K562 (cell line): Measurements from ENCODE around the gene USP19. TPM values are rescaled to one million over a fixed set of nuclear protein-coding genes. Genes with fewer than 3 reads are reported as not detected.

ENCODE experiments used
- ATAC-seq: fragments of 200-7000 bp; cut with Tn5 transposase; 3 replicates; pipeline ENCODE4 v1.9.1; 2020; ENCODE audit warnings: moderate library complexity
- BruUV-seq: library from RNA; stranded (reverse); fragments of 400-500 nt; replicated peaks from 2 replicates; lab custom pipeline; 2021; lab: Mats Ljungman, UMichigan
- CTCF ChIA-PET: fragments of 300-600 bp; formaldehyde crosslinking; extraction: SDS; loops from one replicate; lab custom pipeline; 2021; ENCODE audit warnings: low intra/inter-chr PET ratio; lab: Yijun Ruan, JAX
- POLR2A ChIA-PET: fragments of 300-600, 350-650 bp; sonication (Branson Sonifier 250); formaldehyde crosslinking; extraction: SDS; loops from one replicate; lab custom pipeline; 2021; ENCODE audit warnings: antibody characterized with exemption, inconsistent platforms; lab: Yijun Ruan, JAX
- DNase-seq, 4 experiments: peaks; one replicate each; pipeline versions ENCODE4 v3.0.0 to v3.0.0-alpha.2; 2011 to 2018; ENCODE audit warnings: low spot score in 3 of 4, mixed read lengths in 3 of 4; ENCODE audit errors: extremely low read depth in 1 of 4
- FAIRE-seq: peaks from 2 replicates; lab custom pipeline; 2011; peaks lifted over from hg19 to GRCh38; lab: Jason Lieb, UNC
- H2AFZ ChIP-seq: 2 replicates; pipeline ENCODE4 v1.6.0; 2011; ENCODE audit warnings: low read depth, low read length, control low read depth, inconsistent platforms
- H3K27ac ChIP-seq: fragments of 200-600 bp; 3 replicates; pipeline ENCODE4 v1.8.0; 2011; ENCODE audit warnings: low read depth, mild to moderate bottlenecking, control low read depth, inconsistent platforms, low read length, moderate library complexity, mixed read lengths; ENCODE audit errors: extremely low read depth
- H3K27me3 ChIP-seq, 2 experiments: fragments of 300-600 bp in 1 of 2; 2 replicates in 1 of 2; 3 replicates in 1 of 2; pipeline versions ENCODE4 v1.6.0 to v1.8.0; 2011; ENCODE audit warnings: inconsistent platforms in 2 of 2, low read length in 2 of 2, mild to moderate bottlenecking in 1 of 2, mixed read lengths in 1 of 2, moderate library complexity in 1 of 2; ENCODE audit not compliant: control insufficient read depth in 2 of 2, insufficient read depth in 2 of 2
- H3K36me3 ChIP-seq: fragments of 300-600 bp; 3 replicates; pipeline ENCODE4 v1.8.0; 2011; ENCODE audit warnings: mild to moderate bottlenecking, low read length, inconsistent platforms; ENCODE audit not compliant: control insufficient read depth, insufficient read depth
- H3K4me1 ChIP-seq, 2 experiments: fragments of 200-600 bp in 1 of 2; replicated peaks in 1 of 2; 2 replicates in 1 of 2; 3 replicates in 1 of 2; pipeline versions ENCODE4 v1.5.1 to v1.8.0; 2011; ENCODE audit warnings: inconsistent platforms in 2 of 2, low read length in 2 of 2, mild to moderate bottlenecking in 1 of 2, mixed read lengths in 1 of 2, moderate library complexity in 1 of 2; ENCODE audit not compliant: control insufficient read depth in 2 of 2, insufficient read depth in 2 of 2
- H3K4me2 ChIP-seq: 2 replicates; pipeline ENCODE4 v1.6.1; 2011; ENCODE audit warnings: low read length, control low read depth, inconsistent platforms, mixed read lengths; ENCODE audit not compliant: insufficient read depth
- H3K4me3 ChIP-seq: fragments of 200-600 bp; sonication (generic), shearing (Covaris generic); 2 replicates; pipeline ENCODE4 v1.5.1; 2016; ENCODE audit warnings: control low read depth, inconsistent platforms
- H3K79me2 ChIP-seq: fragments of 200-600 bp; 3 replicates; pipeline ENCODE4 v1.8.0; 2011; ENCODE audit warnings: low read length, inconsistent platforms; ENCODE audit not compliant: control insufficient read depth, insufficient read depth
- H3K9ac ChIP-seq, 2 experiments: 2 replicates each; pipeline versions ENCODE4 v1.6.0 to v1.6.1; 2011; ENCODE audit warnings: low read depth in 2 of 2, low read length in 2 of 2, control low read depth in 1 of 2, inconsistent platforms in 1 of 2, mild to moderate bottlenecking in 1 of 2, mixed read lengths in 1 of 2; ENCODE audit not compliant: insufficient read depth in 1 of 2
- H3K9me1 ChIP-seq: one replicate; pipeline ENCODE4 v1.6.0; 2011; ENCODE audit warnings: inconsistent platforms, mild to moderate bottlenecking, low read length, moderate library complexity; ENCODE audit not compliant: control insufficient read depth, insufficient read depth
- H3K9me3 ChIP-seq: replicated peaks from 2 replicates; pipeline ENCODE4 v1.5.1; 2011; ENCODE audit warnings: low read depth, low read length, inconsistent platforms; ENCODE audit not compliant: control insufficient read depth, insufficient read depth
- H4K20me1 ChIP-seq: replicated peaks from 2 replicates; pipeline ENCODE4 v1.6.1; 2011; ENCODE audit warnings: low read length, inconsistent platforms, mixed read lengths; ENCODE audit not compliant: control insufficient read depth, insufficient read depth
- DMBX1 ChIP-seq: fragments of 250-450 bp; sonication (Bioruptor Pico); IDR thresholded peaks from 2 replicates; pipeline ENCODE4 v1.8.0; 2022; ENCODE audit warnings: inconsistent platforms, mild to moderate bottlenecking, moderate library complexity, borderline replicate concordance
- FOXM1 ChIP-seq, 2 experiments: fragments of 450-650 bp in 1 of 2; sonication (generic) in 1 of 2; formaldehyde crosslinking in 1 of 2; IDR thresholded peaks; 2 replicates each; pipeline versions ENCODE4 v1.6.1 to v1.9.0; 2017 to 2022; ENCODE audit warnings: low read depth in 2 of 2, mild to moderate bottlenecking in 2 of 2, missing genetic modification reagents in 1 of 2, moderate library complexity in 1 of 2
- NCOR1 ChIP-seq: fragments of 450-650 bp; IDR thresholded peaks from 2 replicates; pipeline ENCODE4 v1.6.1; 2016; ENCODE audit warnings: mild to moderate bottlenecking, moderate library complexity
- NR2C2 ChIP-seq, 2 experiments: fragments of 200-800 bp in 1 of 2; sonication (Bioruptor generic) in 1 of 2; sonication (generic) in 1 of 2; formaldehyde crosslinking in 1 of 2; IDR thresholded peaks; 2 replicates each; pipeline versions ENCODE4 v1.6.1 to v1.8.0; 2016 to 2022; ENCODE audit warnings: mild to moderate bottlenecking in 1 of 2, missing compliant biosample characterization in 1 of 2, missing genetic modification characterization in 1 of 2, missing genetic modification reagents in 1 of 2
- POLR2B ChIP-seq: fragments of 450-650 bp; IDR thresholded peaks from 2 replicates; pipeline ENCODE4 v1.6.1; 2018; ENCODE audit warnings: low read depth; ENCODE audit not compliant: partially characterized antibody
- ZNF175 ChIP-seq: fragments of 200-800 bp; sonication (Bioruptor generic); IDR thresholded peaks from 2 replicates; pipeline ENCODE4 v1.6.1; 2016; ENCODE audit warnings: low read depth, mild to moderate bottlenecking, missing genetic modification characterization, missing compliant biosample characterization
- WGBS: fragments of 100-300 bp; shearing (Covaris generic); methylation state at CpG from one replicate; pipeline ENCODE4 v1.1.6; 2016; ENCODE audit warnings: low coverage, mixed read lengths; ENCODE audit not compliant: insufficient coverage; ENCODE audit errors: missing lambda C conversion rate; 5-methylcytosine and 5-hydroxymethylcytosine counted together
- in situ Hi-C: fragments of 300-500 bp; cut with MboI; formaldehyde crosslinking; loops from 4 replicates; pipeline ENCODE4 v1.15.0; 2018; ENCODE audit warnings: inconsistent platforms, mixed read lengths
- intact Hi-C: fragments of 100-400 bp; cut with micrococcal nuclease; formaldehyde crosslinking; loops from 2 replicates; pipeline ENCODE4 v1.14.2; 2022
- polyA plus RNA-seq, 8 experiments: library from polyadenylated mRNA; depleted of rRNA in 4 of 8; stranded (reverse) in 5 of 8; unstranded in 3 of 8; fragments of >200 nt; fragmentation: Nextera tagmentation in 2 of 8; fragmentation: Illumina TruSeq in 1 of 8; extraction: Ambion mirVana in 2 of 8; extraction: Trizol in 1 of 8; gene quantifications; 2 replicates each; pipeline versions ENCODE4 v1.2.1 to v1.2.3, GENCODE V29; 2011 to 2014; ENCODE audit warnings: inconsistent platforms in 1 of 8, missing spikeins in 1 of 8
- total RNA-seq, 7 experiments: library from RNA; depleted of rRNA in 6 of 7; stranded (reverse); fragments of >200 nt in 6 of 7; fragmentation: Illumina TruSeq in 2 of 7; extraction: Trizol in 2 of 7; gene quantifications; 2 replicates each; pipeline versions ENCODE4 v1.2.1 to v1.2.3, GENCODE V29; 2011 to 2021; ENCODE audit warnings: low replicate concordance in 1 of 7
- TF ChIP-seq, protein P1 (sequence below): fragments of 450-650 bp; IDR thresholded peaks from 2 replicates; pipeline ENCODE4 v1.6.1; 2018; ENCODE audit not compliant: partially characterized antibody
- TF ChIP-seq, protein P2 (sequence below): sonication (generic); formaldehyde crosslinking; IDR thresholded peaks from 2 replicates; pipeline ENCODE4 v1.8.0; 2022; ENCODE audit warnings: mild to moderate bottlenecking, missing genetic modification reagents
- TF ChIP-seq, protein P3 (sequence below), 2 experiments: fragments of 450-650 bp; conservative IDR thresholded peaks; 2 replicates each; pipeline ENCODE4 v1.6.1; 2017; ENCODE audit warnings: mild to moderate bottlenecking in 2 of 2, moderate library complexity in 2 of 2

USP19 gene
- total and polyA plus RNA-seq, 9 of the 15 experiments (the other 6 are each of a cell fraction or from before 2014, with no cell fraction given), result 0.24 to 65.9 (median 36.9) TPM

GRCh38 chr3:49132437-49133225 is 12.0 kb upstream of the USP19 start, which contains the start of gene LAMB2:
Gene LAMB2 (minus strand): TSS chr3:49133050. CDS start chr3:49132867, 183 bp downstream.
- peaks cover 2 to 32% of the 10 kb centered on the region in 2 experiments; a peak in 4 of 5 replicates for H3K4me1 ChIP-seq
- H3K9me3 ChIP-seq, result no peaks in the 10 kb centered on the region
- ChIA-PET POLR2A (interaction anchor here (0.6 to 2.4 kb wide), 5 partner anchors 9 to 145 kb away, joined by 3 to 8 read pairs (median 3); partner anchors contain the start of genes USP19 and WDR6), CTCF (no interaction called here)
- H4K20me1 ChIP-seq, result no peaks in the 10 kb centered on the region
- 8% methylated on average over 22 of the region's 28 CpGs for WGBS
- FAIRE-seq, result peak; percentile 71
- H3K79me2 ChIP-seq, result no peaks in the 10 kb centered on the region; the same call in 2 of the 3 replicates
- intact Hi-C loops (no loop called here), in situ Hi-C loops (no loop called here)
- TSS peak; percentile 92 for BruUV-seq
- H3K4me3 ChIP-seq, result peak within 1 kb of the TSS; percentile 53
- H3K9ac ChIP-seq, result peak within 1 kb of the TSS; percentile 81 to 89
- DNase-seq, result peak; percentile 69 to 72 (median 70)
- H2AFZ ChIP-seq, result peak within 1 kb of the TSS; percentile 99
- peak; percentile 72 for ATAC-seq
- no peaks in the 10 kb centered on the region; a peak in 1 of 5 replicates for H3K27me3 ChIP-seq
- H3K4me2 ChIP-seq, result peak within 1 kb of the TSS; percentile 86
- no peaks in the 10 kb centered on the region for H3K36me3 ChIP-seq
- H3K27ac ChIP-seq, result peak within 1 kb of the TSS; percentile 77
- no peaks in the 10 kb centered on the region for H3K9me1 ChIP-seq
- no peak for TF ChIP-seq POLR2B
- TF ChIP-seq, protein P1, sequence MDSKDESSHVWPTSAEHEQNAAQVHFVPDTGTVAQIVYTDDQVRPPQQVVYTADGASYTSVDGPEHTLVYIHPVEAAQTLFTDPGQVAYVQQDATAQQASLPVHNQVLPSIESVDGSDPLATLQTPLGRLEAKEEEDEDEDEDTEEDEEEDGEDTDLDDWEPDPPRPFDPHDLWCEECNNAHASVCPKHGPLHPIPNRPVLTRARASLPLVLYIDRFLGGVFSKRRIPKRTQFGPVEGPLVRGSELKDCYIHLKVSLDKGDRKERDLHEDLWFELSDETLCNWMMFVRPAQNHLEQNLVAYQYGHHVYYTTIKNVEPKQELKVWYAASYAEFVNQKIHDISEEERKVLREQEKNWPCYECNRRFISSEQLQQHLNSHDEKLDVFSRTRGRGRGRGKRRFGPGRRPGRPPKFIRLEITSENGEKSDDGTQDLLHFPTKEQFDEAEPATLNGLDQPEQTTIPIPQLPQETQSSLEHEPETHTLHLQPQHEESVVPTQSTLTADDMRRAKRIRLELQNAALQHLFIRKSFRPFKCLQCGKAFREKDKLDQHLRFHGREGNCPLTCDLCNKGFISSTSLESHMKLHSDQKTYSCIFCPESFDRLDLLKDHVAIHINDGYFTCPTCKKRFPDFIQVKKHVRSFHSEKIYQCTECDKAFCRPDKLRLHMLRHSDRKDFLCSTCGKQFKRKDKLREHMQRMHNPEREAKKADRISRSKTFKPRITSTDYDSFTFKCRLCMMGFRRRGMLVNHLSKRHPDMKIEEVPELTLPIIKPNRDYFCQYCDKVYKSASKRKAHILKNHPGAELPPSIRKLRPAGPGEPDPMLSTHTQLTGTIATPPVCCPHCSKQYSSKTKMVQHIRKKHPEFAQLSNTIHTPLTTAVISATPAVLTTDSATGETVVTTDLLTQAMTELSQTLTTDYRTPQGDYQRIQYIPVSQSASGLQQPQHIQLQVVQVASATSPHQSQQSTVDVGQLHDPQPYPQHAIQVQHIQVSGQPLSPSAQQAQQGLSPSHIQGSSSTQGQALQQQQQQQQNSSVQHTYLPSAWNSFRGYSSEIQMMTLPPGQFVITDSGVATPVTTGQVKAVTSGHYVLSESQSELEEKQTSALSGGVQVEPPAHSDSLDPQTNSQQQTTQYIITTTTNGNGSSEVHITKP, result peak; percentile 7
- no peak for TF ChIP-seq NCOR1
- peak; percentile 16; the same call in 1 of the 2 replicates for TF ChIP-seq FOXM1 (IDR thresholded peaks at IDR 0.05; ENCODE audit: low read depth)
- TF ChIP-seq FOXM1 (CRISPR knock-in tag; IDR thresholded peaks at IDR 0.05; ENCODE audit: low read depth), result no peak
- 0 out of 2 replicates have a peak, but pooled peaks have one; percentile 25 for TF ChIP-seq ZNF175 (CRISPR knock-in tag)
- no peak for TF ChIP-seq DMBX1 (CRISPR knock-in tag)
- TF ChIP-seq, protein P2, sequence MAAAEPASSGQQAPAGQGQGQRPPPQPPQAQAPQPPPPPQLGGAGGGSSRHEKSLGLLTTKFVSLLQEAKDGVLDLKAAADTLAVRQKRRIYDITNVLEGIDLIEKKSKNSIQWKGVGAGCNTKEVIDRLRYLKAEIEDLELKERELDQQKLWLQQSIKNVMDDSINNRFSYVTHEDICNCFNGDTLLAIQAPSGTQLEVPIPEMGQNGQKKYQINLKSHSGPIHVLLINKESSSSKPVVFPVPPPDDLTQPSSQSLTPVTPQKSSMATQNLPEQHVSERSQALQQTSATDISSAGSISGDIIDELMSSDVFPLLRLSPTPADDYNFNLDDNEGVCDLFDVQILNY (CRISPR knock-in tag), result no peak
- TF ChIP-seq NR2C2 (CRISPR knock-in tag; IDR thresholded peaks at IDR 0.05), result no peak
- no peak for TF ChIP-seq NR2C2 (tag; IDR thresholded peaks at IDR 0.05)
- TF ChIP-seq, protein P3, sequence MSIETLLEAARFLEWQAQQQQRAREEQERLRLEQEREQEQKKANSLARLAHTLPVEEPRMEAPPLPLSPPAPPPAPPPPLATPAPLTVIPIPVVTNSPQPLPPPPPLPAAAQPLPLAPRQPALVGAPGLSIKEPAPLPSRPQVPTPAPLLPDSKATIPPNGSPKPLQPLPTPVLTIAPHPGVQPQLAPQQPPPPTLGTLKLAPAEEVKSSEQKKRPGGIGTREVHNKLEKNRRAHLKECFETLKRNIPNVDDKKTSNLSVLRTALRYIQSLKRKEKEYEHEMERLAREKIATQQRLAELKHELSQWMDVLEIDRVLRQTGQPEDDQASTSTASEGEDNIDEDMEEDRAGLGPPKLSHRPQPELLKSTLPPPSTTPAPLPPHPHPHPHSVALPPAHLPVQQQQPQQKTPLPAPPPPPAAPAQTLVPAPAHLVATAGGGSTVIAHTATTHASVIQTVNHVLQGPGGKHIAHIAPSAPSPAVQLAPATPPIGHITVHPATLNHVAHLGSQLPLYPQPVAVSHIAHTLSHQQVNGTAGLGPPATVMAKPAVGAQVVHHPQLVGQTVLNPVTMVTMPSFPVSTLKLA (conservative IDR thresholded peaks at IDR 0.05), result 0 out of 4 replicates have a peak, but pooled peaks of 1 of the 2 experiments have one; percentile 29
